Measurements from ENCODE around the gene TSPAN9. TPM values are rescaled to one million over a fixed set of nuclear protein-coding genes. Genes with fewer than 3 reads are reported as not detected.

The TSPAN9 gene
- polyA plus RNA-seq, 1 of the 3 experiments (the other 2 are of a cell fraction): 34.9 TPM

DNA sequence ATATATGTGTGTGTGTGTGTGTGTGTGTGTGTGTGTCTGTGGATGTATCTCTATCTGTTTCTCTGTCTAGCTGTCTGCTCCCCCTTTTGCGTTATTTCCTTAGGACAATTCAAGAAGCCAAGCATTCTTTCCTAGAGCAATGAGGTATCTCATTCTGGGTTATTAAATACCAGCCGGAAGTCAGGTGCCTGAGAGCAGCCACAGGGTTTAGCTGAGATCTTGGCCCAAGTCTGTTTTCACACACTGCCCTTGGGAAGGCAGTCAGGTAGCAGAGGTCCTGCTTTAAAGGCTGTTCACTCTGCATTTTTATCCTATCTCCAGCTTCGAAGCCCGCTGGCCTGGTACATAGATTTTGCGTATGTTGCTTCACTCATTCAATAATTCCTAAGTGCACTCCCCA, 76.8 kb downstream of the TSPAN9 start:
- Histone ChIP-seq H3K27me3 (ENCODE audit: insufficient read depth) (no peaks in the 10 kb centered on the region), H2AFZ (ENCODE audit: low read depth) (no peak overlapping the region), H3K9me3 (no peaks in the 10 kb centered on the region), H3K27ac (ENCODE audit: low read depth in 2 of 2, low read length in 1 of 2) (no peak overlapping the region), H3K4me3 (ENCODE audit: low read depth in 2 of 2, low read length in 1 of 2) (no peak overlapping the region), H3K9me2 (no peaks in the 10 kb centered on the region), H3K36me3 (replicated peaks in 1 of 2; ENCODE audit: control insufficient read depth in 1 of 2, insufficient read depth in 2 of 2, low read length in 1 of 2) (no peaks in the 10 kb centered on the region), H3K4me1 (ENCODE audit: control insufficient read depth in 1 of 2, insufficient read depth in 2 of 2, low read depth in 1 of 2, low read length in 1 of 2) (peaks cover 7 to 33% of the 10 kb centered on the region in 2 experiments; a peak in 3 of 4 replicates), H3K4me2 (no peak overlapping the region), H3K9ac (no peak overlapping the region), H3F3A (replicated peaks; ENCODE audit: insufficient read depth) (no peaks in the 10 kb centered on the region), H3K79me2 (ENCODE audit: insufficient read depth) (no peaks in the 10 kb centered on the region), H4K20me1 (ENCODE audit: insufficient read depth) (peaks cover 5% of the 10 kb centered on the region; the same call in 1 of the 2 replicates)
- CTCF ChIA-PET: interaction anchor here (0.9 to 2.7 kb wide), 14 partner anchors 9 to 146 kb away, joined by 3 to 13 read pairs (median 4); no protein-coding TSS in a partner anchor
- WGBS (ENCODE audit: low lambda C conversion rate): 99% methylated on average over 5 of the region's 5 CpGs
- no peak for DNase-seq
- TF ChIP-seq RFX5 (IDR thresholded peaks at IDR 0.05; ENCODE audit: low read length) (no peak), TAF1 (IDR thresholded peaks at IDR 0.05; ENCODE audit: borderline replicate concordance, low read depth, low read length) (no peak), RCOR1 (IDR thresholded peaks at IDR 0.05; ENCODE audit: low read length) (no peak), CHD2 (IDR thresholded peaks at IDR 0.05; ENCODE audit: low read length, partially characterized antibody) (no peak), NRF1 (IDR thresholded peaks at IDR 0.05; ENCODE audit: low read depth, low read length) (no peak), RAD21 (IDR thresholded peaks at IDR 0.05; ENCODE audit: low read length) (no peak), POLR2AphosphoS5 (IDR thresholded peaks at IDR 0.05; ENCODE audit: low read depth, low read length) (no peak)
- TF ChIP-seq, protein P1, sequence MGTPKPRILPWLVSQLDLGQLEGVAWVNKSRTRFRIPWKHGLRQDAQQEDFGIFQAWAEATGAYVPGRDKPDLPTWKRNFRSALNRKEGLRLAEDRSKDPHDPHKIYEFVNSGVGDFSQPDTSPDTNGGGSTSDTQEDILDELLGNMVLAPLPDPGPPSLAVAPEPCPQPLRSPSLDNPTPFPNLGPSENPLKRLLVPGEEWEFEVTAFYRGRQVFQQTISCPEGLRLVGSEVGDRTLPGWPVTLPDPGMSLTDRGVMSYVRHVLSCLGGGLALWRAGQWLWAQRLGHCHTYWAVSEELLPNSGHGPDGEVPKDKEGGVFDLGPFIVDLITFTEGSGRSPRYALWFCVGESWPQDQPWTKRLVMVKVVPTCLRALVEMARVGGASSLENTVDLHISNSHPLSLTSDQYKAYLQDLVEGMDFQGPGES (IDR thresholded peaks at IDR 0.05; ENCODE audit: low read depth, low read length): no peak
- TF ChIP-seq, protein P2, sequence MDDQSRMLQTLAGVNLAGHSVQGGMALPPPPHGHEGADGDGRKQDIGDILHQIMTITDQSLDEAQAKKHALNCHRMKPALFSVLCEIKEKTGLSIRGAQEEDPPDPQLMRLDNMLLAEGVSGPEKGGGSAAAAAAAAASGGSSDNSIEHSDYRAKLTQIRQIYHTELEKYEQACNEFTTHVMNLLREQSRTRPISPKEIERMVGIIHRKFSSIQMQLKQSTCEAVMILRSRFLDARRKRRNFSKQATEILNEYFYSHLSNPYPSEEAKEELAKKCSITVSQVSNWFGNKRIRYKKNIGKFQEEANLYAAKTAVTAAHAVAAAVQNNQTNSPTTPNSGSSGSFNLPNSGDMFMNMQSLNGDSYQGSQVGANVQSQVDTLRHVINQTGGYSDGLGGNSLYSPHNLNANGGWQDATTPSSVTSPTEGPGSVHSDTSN (IDR thresholded peaks at IDR 0.05): no peak
- POLR2A ChIA-PET: interaction anchor here (0.7 kb wide), 1 partner anchor 144 kb away, joined by 3 read pairs; no protein-coding TSS in a partner anchor

- no peak overlapping the region for H3K9ac ChIP-seq
- H3K9me2 ChIP-seq: no peaks in the 10 kb centered on the region
- CTCF ChIA-PET: interaction anchor here (1.0 to 5.0 kb wide), 5 partner anchors 12 to 47 kb away, joined by 3 to 24 read pairs (median 5); no protein-coding TSS in a partner anchor
- no peak overlapping the region for H2AFZ ChIP-seq (ENCODE audit: low read depth)
- H4K20me1 ChIP-seq (ENCODE audit: insufficient read depth): no peaks in the 10 kb centered on the region
- no peaks in the 10 kb centered on the region for H3K79me2 ChIP-seq (ENCODE audit: insufficient read depth)
- H3K27me3 ChIP-seq (ENCODE audit: insufficient read depth): no peaks in the 10 kb centered on the region
- H3F3A ChIP-seq (replicated peaks; ENCODE audit: insufficient read depth): no peaks in the 10 kb centered on the region
- H3K27ac ChIP-seq (ENCODE audit: low read depth in 2 of 2, low read length in 1 of 2): no peak overlapping the region
- peaks cover 0 to 3% of the 10 kb centered on the region in 2 experiments for H3K36me3 ChIP-seq (replicated peaks in 1 of 2; ENCODE audit: control insufficient read depth in 1 of 2, insufficient read depth in 2 of 2, low read length in 1 of 2)
- no peak overlapping the region for H3K4me2 ChIP-seq
- DNase-seq: no peak
- peaks cover 7 to 19% of the 10 kb centered on the region in 2 experiments; a peak in 3 of 4 replicates for H3K4me1 ChIP-seq (ENCODE audit: control insufficient read depth in 1 of 2, insufficient read depth in 2 of 2, low read depth in 1 of 2, low read length in 1 of 2)
- POLR2A ChIA-PET: no interaction called here
- no peaks in the 10 kb centered on the region for H3K9me3 ChIP-seq
- WGBS (ENCODE audit: low lambda C conversion rate): 86% methylated on average over 15 of the region's 15 CpGs
- TF ChIP-seq EZH2phosphoT487 (IDR thresholded peaks at IDR 0.05; ENCODE audit: borderline replicate concordance, low read depth): no peak
- TF ChIP-seq FOXJ3 (CRISPR knock-in tag; IDR thresholded peaks at IDR 0.05): no peak
- no peak for TF ChIP-seq EP300 (IDR thresholded peaks at IDR 0.05; ENCODE audit: borderline replicate concordance in 1 of 2, low read depth in 1 of 2, low read length in 1 of 2)
- TF ChIP-seq RFX5 (IDR thresholded peaks at IDR 0.05; ENCODE audit: low read length): no peak
- no peak for TF ChIP-seq CHD2 (IDR thresholded peaks at IDR 0.05; ENCODE audit: low read length, partially characterized antibody)
- TF ChIP-seq, protein P3, sequence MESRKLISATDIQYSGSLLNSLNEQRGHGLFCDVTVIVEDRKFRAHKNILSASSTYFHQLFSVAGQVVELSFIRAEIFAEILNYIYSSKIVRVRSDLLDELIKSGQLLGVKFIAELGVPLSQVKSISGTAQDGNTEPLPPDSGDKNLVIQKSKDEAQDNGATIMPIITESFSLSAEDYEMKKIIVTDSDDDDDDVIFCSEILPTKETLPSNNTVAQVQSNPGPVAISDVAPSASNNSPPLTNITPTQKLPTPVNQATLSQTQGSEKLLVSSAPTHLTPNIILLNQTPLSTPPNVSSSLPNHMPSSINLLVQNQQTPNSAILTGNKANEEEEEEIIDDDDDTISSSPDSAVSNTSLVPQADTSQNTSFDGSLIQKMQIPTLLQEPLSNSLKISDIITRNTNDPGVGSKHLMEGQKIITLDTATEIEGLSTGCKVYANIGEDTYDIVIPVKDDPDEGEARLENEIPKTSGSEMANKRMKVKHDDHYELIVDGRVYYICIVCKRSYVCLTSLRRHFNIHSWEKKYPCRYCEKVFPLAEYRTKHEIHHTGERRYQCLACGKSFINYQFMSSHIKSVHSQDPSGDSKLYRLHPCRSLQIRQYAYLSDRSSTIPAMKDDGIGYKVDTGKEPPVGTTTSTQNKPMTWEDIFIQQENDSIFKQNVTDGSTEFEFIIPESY (IDR thresholded peaks at IDR 0.05; ENCODE audit: borderline replicate concordance, low read depth): no peak
- no peak for TF ChIP-seq MXI1 (IDR thresholded peaks at IDR 0.05; ENCODE audit: low read depth, low read length)
- TF ChIP-seq FOSL2 (IDR thresholded peaks at IDR 0.05; ENCODE audit: borderline replicate concordance, low read depth): no peak
- no peak for TF ChIP-seq JUND (IDR thresholded peaks at IDR 0.05)
- TF ChIP-seq, protein P1 (IDR thresholded peaks at IDR 0.05; ENCODE audit: low read depth, low read length): no peak
- no peak for TF ChIP-seq ELF1 (IDR thresholded peaks at IDR 0.05)
- no peak overlapping the region for H3K4me3 ChIP-seq (ENCODE audit: low read depth in 2 of 2, low read length in 1 of 2)
These were observed 78.7 kb downstream of the TSPAN9 start for GRCh38 chr12:3155702-3156370.

Measured in SK-N-SH (cell line).